Activated CD4-positive, alpha-beta T cell treated with anti-CD3 and anti-CD28 coated beads, Interleukin-2, amount 50 U/mL, for 1 hour (primary cell): ENCODE results near the gene THSD4.
"Not testable (repeated sequence)": the region's sequence is repeated elsewhere in the genome, so short reads cannot be mapped to it uniquely, and the experiment has no call there.

ENCODE experiments used
- DNase-seq: peaks from one replicate; pipeline ENCODE4 v3.0.0-alpha.2; 2020

Gene THSD4

DNA sequence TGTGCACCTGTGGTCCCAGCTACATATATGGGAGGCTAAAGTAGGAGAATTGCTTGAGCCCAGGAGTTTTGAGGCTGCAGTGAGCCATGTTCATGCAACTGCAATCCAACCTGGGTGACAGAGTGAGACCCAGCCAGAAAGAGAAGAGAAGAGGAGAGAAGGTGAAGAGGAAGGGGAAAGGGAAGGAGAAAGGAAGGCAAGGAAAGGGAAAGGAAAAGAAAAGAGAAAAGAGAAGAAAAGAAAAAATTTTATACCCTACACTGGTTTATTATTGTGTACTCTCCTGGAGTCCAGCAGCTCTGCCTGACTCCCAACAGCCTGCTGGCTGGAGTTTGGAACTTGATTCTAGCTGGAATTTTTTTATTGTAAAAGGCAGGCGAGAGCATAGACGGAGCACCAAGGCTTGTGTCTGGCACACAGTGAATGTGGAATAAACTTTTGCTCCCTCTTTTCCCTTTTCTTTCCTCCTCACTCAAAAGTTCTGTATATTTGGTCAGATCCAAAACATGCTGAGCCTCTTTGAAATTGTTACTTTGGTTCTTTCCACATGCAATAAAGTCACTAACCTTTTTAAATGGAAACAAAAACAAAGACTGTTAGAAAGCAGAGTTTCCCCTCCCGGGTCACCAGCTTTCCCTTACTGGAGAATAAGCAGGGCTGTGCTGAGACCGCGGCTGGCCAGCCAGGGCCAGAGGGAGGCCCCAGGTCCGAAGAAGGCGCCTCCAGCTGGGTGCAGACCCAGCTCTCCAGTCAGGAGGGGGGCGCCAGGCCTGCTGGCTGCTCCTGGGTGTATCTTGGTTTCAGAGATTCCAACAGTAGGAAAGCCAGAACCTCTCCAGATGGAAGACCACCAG is 9.9 kb downstream of the THSD4 start:
- DNase-seq, result no peak

DNA sequence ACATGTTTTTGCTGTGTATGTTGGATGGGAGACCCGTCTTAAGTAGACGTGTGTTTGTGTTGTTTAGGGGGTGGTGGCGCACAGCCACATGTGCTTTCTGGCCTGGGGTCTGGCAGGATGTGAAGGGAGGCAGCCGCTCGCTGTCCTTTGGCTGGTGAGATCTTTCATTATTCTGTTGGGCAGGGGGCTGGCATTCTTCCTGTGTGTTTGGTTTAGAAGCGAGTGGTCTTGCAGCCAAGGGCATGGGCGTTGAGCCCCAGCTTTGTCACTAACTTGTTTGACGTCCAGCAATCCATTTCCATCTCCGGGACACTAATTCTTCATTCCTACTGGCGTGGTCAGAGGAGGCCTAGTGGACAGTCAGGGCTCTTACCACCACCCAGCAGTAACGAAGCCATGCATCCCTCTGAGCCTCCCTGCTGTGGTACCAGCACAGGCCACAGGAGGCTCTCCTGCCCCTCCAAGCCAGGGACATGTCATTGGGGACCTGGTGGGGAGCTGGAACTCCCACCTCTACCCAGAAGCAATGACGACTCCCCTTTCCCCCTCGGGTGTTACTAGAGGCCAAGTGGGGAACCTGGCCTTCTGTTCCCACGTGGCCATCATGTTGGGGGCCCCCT is 10.7 kb downstream of the THSD4 start:
- DNase-seq, result no peak

- no peak for DNase-seq
Measured at GRCh38 chr15:71127083-71127482, 11.8 kb downstream of the THSD4 start.

GRCh38 chr15:71128159-71128558 is 12.9 kb downstream of the THSD4 start:
- not testable (repeated sequence) for DNase-seq

DNA sequence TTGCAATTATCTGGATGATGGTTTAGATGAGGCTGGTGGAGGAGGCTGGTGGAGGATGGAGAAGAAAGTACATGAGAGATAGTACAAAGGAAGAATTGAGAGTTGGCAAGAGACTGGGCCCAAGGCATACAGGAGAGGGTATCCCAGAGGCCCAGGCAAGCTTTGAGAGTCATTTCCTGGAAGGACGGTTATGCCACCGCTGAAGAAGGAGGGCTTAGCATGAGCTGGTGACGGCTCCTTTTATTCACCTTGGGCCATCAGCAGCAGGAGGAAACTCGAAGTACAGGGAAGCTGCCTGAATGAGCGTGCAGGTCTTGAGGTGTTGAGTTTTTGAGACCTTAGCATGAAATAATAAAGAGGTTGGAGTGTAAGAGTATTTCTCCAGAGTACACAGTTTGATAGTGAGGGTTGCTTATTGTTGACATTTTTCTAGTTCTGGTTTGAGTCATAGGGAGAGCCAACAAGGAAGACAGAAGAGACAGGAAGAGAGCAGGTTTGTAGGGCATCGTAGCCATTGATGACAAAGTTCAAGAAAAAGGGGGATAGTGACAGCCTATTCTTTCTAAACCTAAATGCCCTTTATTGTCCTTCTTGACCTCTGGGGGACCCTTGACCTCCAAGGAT is 13.8 kb downstream of the THSD4 start:
- DNase-seq, result no peak

DNA sequence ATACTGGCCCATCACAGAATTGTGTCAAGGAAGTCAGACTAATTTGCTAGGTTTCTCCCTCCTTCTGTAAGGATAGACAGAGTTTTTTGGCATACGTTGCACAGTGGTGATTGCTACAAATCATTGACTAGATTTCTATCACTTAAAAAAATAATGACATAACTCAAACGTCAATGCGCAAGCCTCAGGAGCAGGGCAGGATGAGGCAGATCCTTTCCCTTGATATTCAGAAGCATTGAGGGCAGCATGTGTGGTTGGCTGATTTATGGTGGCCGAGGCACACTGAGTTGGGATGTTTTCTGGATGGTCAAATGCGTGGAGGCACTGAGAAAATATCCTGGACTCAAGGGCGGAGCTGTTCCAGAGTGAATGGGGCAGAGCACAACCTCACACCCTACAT is 14.4 kb downstream of the THSD4 start:
- no peak for DNase-seq

DNA sequence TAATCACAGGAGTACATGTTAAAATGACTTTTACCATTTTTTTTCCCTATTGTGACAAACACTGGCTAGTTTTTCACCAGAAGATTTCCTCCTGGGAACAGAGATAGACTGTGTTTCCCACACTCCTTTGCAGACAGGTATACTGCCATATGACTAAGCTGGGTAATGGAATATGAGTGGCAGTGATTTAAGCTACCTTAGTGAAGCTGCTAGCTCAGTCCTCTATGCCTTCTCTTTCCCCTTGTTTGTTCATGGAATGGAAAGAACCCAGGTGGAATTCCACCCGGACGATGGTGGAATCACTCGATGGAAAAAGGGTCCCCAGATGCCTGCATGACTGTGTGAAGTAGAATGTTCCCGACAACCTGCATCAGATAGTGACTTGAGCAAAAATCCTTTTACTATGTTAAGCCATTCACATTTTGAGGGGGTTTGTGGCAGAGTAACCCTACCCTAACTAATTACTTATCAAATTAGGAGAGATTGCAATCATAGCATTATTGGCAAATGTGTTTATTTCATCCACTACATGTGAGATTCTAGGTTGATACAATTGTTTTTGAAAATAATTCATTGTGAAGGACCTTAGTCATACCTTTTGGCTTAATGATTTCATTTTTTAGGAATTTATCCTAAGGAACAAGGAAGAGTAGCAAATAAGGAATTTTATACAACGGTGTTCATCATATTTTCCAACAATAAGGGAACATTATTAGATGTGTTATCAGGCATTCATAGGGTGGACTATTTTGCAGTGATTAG is 16.5 kb downstream of the THSD4 start:
- no peak for DNase-seq

DNA sequence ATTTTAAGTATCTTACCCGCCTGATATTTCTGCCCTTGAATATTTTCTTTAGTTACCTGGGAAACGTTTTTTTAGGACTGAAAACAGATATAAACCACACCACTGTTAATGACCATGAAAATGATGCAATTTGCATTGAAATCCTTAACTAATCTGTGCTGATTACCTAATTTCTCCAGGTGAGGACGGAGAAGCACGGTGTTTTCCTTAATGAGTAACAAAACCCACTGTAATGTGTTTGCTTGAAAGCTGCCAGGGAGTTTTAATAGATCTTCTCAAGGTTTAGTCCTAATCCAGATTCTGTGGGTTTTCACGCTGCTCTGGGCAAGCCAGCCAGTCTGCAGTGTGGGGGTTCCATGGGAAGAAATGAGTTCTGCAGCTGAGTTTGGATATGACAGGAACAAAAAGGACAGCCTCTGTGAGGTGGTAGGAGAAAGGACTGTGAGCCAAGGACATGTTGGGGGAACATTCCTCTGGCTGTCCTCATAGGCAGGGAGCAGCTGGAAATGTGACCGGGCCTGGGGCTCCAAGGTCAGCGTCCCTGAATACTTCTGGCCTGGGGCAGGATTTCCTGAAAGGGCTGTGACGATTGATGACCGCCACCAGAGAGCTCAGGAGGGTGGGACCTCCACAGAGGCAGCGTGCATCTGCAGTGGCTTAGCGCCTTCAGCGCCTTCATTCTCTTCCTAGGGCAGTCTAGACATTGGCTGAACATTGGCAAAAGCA is 18.6 kb downstream of the THSD4 start:
- DNase-seq, result no peak

GRCh38 chr15:71136159-71136783 is 21.0 kb downstream of the THSD4 start:
- no peak for DNase-seq

DNA sequence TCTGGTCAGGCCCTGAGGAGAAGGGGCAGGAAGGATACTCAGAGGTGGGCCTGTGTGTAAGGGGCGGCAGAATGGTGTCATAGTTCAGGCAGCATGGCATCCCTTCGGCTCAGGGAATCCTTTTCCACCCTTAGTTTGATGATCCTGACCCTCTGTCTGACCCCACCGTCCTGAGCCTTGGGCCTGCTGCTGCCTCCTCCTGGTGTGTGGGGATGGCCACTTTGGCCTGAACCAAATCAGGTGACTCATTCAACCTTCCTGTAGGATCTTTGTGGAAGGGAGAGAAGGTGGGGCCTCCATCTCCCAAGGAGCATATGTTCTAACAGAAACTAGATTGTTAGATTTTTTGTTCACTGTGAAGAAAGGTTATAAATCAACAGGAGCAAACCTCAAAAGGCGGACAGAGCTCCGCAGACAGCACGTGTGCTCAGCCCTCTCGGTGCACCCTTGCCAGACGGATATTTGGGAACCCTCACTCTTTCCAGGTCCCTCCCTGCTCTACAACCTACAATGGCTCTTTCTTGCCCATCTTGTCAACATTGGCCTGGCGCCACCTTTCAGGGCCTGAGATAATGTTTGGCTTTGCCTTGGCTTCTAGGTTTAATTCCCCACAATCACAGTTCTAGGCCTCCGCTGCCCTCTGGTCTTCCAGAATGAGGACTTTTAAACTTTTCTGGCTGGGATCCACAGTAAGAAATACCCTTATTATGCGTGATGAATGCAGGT is 21.7 kb downstream of the THSD4 start:
- DNase-seq, result no peak

- no peak for DNase-seq
Measured at GRCh38 chr15:71138473-71138872, 23.2 kb downstream of the THSD4 start.

DNA sequence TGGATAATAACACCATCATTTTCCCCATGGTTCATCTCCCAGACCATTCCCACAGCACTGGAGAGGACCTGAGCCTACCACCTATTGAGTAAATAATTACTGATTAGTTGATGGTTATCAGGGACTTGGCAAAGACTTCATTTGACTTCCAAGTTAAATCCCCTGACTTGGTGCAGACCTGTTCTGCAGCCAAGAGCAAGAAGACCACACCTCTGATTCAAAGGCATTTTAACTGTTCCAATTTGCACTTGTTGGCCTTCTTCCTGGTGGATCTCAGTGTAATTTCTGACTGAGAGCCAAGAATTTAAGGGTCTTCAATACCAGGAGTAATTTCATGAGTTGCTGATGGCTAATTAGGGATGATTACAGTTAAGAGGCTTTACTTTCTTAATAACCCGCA is 24.0 kb downstream of the THSD4 start:
- DNase-seq, result no peak

DNA sequence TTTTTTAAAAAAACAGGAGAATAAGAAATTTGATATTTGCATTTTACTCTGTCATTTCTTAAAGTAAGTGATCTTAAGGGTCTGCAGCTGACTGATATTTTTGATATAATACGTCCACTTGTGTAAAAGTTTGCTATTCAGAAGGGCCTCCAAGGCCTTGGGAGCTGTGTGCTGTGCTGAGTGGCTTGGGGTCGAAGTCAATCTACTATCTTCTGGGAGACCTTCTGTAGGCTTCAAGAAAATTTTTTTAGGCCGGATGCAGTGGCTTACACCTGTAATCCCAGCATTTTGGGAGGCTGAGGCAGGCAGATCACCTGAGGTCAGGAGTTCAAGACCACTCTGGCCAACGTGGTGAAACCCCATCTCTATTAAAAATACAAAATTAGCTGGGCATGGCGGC is 26.3 kb downstream of the THSD4 start:
- DNase-seq, result no peak

DNA sequence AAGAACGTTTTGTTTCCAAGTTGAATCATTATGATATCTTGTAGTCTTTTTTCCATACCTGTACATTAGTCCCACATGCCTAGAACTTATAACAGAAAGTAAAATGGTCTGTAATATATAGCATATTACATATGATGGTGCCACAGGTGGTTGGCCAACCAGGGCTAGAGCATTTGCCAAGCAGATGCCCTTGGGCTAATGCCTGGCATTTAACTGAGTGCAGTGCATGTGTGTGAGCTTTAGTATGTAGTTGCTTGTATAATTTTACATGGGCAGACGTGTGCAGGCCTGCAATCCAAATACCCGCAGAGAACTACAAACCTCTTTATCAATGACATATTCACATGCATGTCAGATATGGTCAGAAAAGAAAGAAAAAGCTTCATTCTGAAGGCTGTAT is 27.5 kb downstream of the THSD4 start:
- no peak for DNase-seq

GRCh38 chr15:71143373-71144310 is 28.4 kb downstream of the THSD4 start:
- DNase-seq, result no peak

- no peak for DNase-seq
Measured at GRCh38 chr15:71145648-71146047, 30.4 kb downstream of the THSD4 start.

- DNase-seq, result no peak
Measured at GRCh38 chr15:71146580-71146982, 31.3 kb downstream of the THSD4 start.

DNA sequence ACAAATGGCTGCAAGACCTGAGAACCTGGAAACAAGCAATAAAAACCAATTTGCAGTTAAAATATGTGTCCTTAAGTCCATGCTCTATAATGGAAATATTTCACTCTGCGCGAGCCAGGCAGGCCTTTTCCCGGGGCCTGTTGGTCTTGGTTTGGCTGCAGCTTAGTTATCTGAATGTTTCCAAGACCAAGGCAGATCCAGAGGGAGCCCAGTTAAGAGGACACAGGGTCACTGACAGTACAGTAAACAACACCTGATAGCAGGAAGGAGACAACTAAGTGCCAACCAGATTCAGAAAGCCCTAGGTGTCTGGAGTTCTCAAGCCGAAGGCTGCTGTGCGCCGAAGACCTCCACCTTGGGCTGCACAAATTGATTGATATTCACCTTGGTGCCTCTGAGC is 32.8 kb downstream of the THSD4 start:
- no peak for DNase-seq

- DNase-seq, result no peak
Measured at GRCh38 chr15:71149646-71150557, 34.6 kb downstream of the THSD4 start.
